ENCODE data around the gene NGEF. TPM values are rescaled to one million over a fixed set of nuclear protein-coding genes. Genes with fewer than 3 reads are reported as not detected.
A peak's percentile ranks its signal among the peaks of the same experiment; 100 is the strongest.

NGEF gene
- polyA plus RNA-seq, 3 donors = not detected

DNA sequence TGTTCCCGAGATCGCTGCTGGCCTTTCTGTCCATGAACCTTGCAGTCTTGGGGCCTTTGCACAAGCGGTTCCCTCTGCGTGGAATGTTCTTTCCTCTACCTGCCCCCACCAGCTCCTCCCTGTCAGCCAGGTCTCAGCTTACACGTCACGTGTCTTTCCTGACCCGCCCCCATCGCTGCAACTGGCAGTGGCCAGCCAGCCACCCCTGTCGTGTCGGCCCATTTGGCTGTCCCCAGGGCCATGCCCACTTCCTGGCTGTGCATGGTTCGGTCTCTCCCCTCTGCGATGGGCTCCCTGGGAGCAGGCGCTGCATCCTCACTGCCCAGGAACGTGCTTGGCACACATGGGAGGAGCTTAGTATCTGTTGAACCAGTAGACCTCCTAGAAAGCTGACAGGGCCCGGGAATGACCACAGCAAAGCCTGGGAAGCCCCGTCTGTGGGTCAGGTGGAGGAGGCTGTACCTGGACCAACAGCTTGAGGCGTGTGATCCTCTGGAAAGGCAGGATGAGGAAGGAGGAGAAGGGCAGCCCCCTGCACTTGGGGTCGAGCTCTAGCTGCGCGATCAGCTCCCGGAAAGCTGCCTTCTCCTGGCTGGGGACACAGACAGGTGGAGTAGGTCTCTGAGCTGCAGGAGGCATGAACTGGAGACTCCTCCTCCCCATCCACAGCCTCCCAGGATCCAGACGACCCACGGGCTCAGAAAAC, 122.0 kb downstream of the NGEF start:
- no peaks in the 10 kb centered on the region for H3K36me3 ChIP-seq (replicated peaks in 1 of 2; ENCODE audit: control insufficient read depth in 1 of 2, insufficient read depth in 2 of 2, low read length in 2 of 2)
- peak overlapping the region; percentile 21 for H2AFZ ChIP-seq (ENCODE audit: insufficient read depth, low read depth, low read length, poor library complexity, severe bottlenecking)
- H3K4me1 ChIP-seq (ENCODE audit: control insufficient read depth in 1 of 2, insufficient read depth in 2 of 2, low read length in 2 of 2) = no peaks in the 10 kb centered on the region
- Mint-ChIP-seq H3K9me3 (peaks cover 0 to 2% (median 0%) of the 10 kb centered on the region in 7 donors), H3K4me3 (no peak overlapping the region), H3K4me1 (peaks cover 4% of the 10 kb centered on the region), H3K36me3 (no peaks in the 10 kb centered on the region), H3K27me3 (ENCODE audit: low read depth in 3 of 3) (peaks cover 5 to 10% (median 9%) of the 10 kb centered on the region in 3 donors), H3K27ac (no peak overlapping the region)
- no peak for DNase-seq
- H3K4me3 ChIP-seq (replicated peaks in 1 of 3; ENCODE audit: low read depth in 2 of 3, low read length in 3 of 3) = no peak overlapping the region
- no peaks in the 10 kb centered on the region for H3K27me3 ChIP-seq (ENCODE audit: control insufficient read depth in 2 of 2, insufficient read depth in 2 of 2, low read length in 2 of 2)
- H3K27ac ChIP-seq (ENCODE audit: low read depth in 1 of 2, low read length in 2 of 2) = no peak overlapping the region
- no peaks in the 10 kb centered on the region for H3K79me2 ChIP-seq (ENCODE audit: insufficient read depth, low read length)
- intact Hi-C loops (cut with micrococcal nuclease) = no loop called here
- H4K20me1 ChIP-seq (ENCODE audit: insufficient read depth, low read length) = no peaks in the 10 kb centered on the region
- TF ChIP-seq CTCF (IDR thresholded peaks at IDR 0.05) = no peak
- no peak overlapping the region for H3K4me2 ChIP-seq (replicated peaks; ENCODE audit: extremely low read depth, low read length, poor library complexity, severe bottlenecking)
- 27% methylated on average over 16 of the region's 23 CpGs for WGBS (ENCODE audit: insufficient coverage)
- no peak overlapping the region for H3K9ac ChIP-seq (ENCODE audit: insufficient read depth, low read length, poor library complexity, severe bottlenecking)
- no peaks in the 10 kb centered on the region for H3K9me3 ChIP-seq (replicated peaks in 1 of 2; ENCODE audit: control insufficient read depth in 1 of 2, insufficient read depth in 1 of 2, low read length in 2 of 2)

DNA sequence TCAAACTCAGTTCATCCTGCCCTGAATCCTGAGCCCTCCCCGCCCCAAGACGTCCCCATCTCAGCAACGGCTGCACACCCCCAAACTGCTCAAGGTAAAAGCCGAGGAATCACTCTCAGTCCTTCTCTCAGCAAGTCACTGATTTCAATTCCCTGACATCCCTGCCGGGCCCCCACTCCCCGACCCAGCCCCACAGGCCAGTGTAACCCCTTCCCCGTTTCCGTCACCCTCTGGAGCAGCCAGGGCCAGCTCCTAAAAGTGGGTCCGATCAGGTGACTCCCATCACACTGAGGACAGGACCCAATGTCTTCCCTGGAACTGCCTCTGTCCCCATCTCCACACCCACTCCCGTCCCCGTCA, 122.5 kb downstream of the NGEF start:
- DNase-seq = no peak
- Histone ChIP-seq H3K4me1 (ENCODE audit: control insufficient read depth in 1 of 2, insufficient read depth in 2 of 2, low read length in 2 of 2) (no peaks in the 10 kb centered on the region), H3K4me2 (replicated peaks; ENCODE audit: extremely low read depth, low read length, poor library complexity, severe bottlenecking) (no peak overlapping the region), H3K9ac (ENCODE audit: insufficient read depth, low read length, poor library complexity, severe bottlenecking) (no peak overlapping the region), H4K20me1 (ENCODE audit: insufficient read depth, low read length) (no peaks in the 10 kb centered on the region), H3K9me3 (replicated peaks in 1 of 2; ENCODE audit: control insufficient read depth in 1 of 2, insufficient read depth in 1 of 2, low read length in 2 of 2) (no peaks in the 10 kb centered on the region), H3K36me3 (replicated peaks in 1 of 2; ENCODE audit: control insufficient read depth in 1 of 2, insufficient read depth in 2 of 2, low read length in 2 of 2) (no peaks in the 10 kb centered on the region), H2AFZ (ENCODE audit: insufficient read depth, low read depth, low read length, poor library complexity, severe bottlenecking) (no peak overlapping the region), H3K79me2 (ENCODE audit: insufficient read depth, low read length) (no peaks in the 10 kb centered on the region), H3K27me3 (ENCODE audit: control insufficient read depth in 2 of 2, insufficient read depth in 2 of 2, low read length in 2 of 2) (no peaks in the 10 kb centered on the region), H3K4me3 (replicated peaks in 1 of 3; ENCODE audit: low read depth in 2 of 3, low read length in 3 of 3) (no peak overlapping the region), H3K27ac (ENCODE audit: low read depth in 1 of 2, low read length in 2 of 2) (no peak overlapping the region)
- Mint-ChIP-seq H3K9me3 (peaks cover 0 to 2% (median 0%) of the 10 kb centered on the region in 7 donors), H3K27me3 (ENCODE audit: low read depth in 3 of 3) (peaks cover 5 to 11% (median 9%) of the 10 kb centered on the region in 3 donors), H3K27ac (no peak overlapping the region), H3K36me3 (no peaks in the 10 kb centered on the region), H3K4me1 (peaks cover 4% of the 10 kb centered on the region), H3K4me3 (no peak overlapping the region)
- WGBS (ENCODE audit: insufficient coverage) = 86% methylated on average over 9 of the region's 11 CpGs
- TF ChIP-seq CTCF (IDR thresholded peaks at IDR 0.05) = no peak
- intact Hi-C loops (cut with micrococcal nuclease) = no loop called here

Data from CD14-positive monocyte (primary cell).